ENCODE measurements around the gene FNDC3B. TPM values are rescaled to one million over a fixed set of nuclear protein-coding genes. Genes with fewer than 3 reads are reported as not detected.

Gene FNDC3B
- total and polyA plus RNA-seq, 9 of the 15 experiments (the other 6 are each of a cell fraction or from before 2014, with no cell fraction given) = 7.0 to 35.8 (median 16.2) TPM

- TF ChIP-seq ZNF395 (CRISPR knock-in tag; IDR thresholded peaks at IDR 0.05) (0 out of 2 replicates have a peak, but pooled peaks have one; percentile 45), BRF2 (IDR thresholded peaks at IDR 0.05; ENCODE audit: borderline replicate concordance, insufficient read depth, insufficient read length) (no peak), ZNF76 (CRISPR knock-in tag; IDR thresholded peaks at IDR 0.05; ENCODE audit: borderline replicate concordance) (no peak), PHF20 (IDR thresholded peaks at IDR 0.05; ENCODE audit: partially characterized antibody) (no peak), BRD9 (IDR thresholded peaks at IDR 0.05; ENCODE audit: low read depth, partially characterized antibody) (no peak), HMGXB4 (CRISPR knock-in tag; IDR thresholded peaks at IDR 0.05) (no peak), TFE3 (CRISPR knock-in tag; IDR thresholded peaks at IDR 0.05) (peak; percentile 58), CBFA2T3 (IDR thresholded peaks at IDR 0.05) (peak; percentile 33; the same call in 1 of the 2 replicates), NR0B1 (IDR thresholded peaks at IDR 0.05; ENCODE audit: partially characterized antibody) (no peak), HMG20A (CRISPR knock-in tag; conservative IDR thresholded peaks at IDR 0.05) (no peak), HDAC2 (IDR thresholded peaks at IDR 0.05) (0 out of 2 replicates have a peak, but pooled peaks have one; percentile 55), BCOR (IDR thresholded peaks at IDR 0.05) (0 out of 2 replicates have a peak, but pooled peaks have one; percentile 28), MEF2A (IDR thresholded peaks at IDR 0.05; ENCODE audit: control insufficient read depth, low read depth, low read length) (no peak)
These were observed 24.4 kb downstream of the FNDC3B start (continued) for GRCh38 chr3:172063456-172064432.
